Breast epithelium (tissue), 3 donors: ENCODE data around the gene GPR176.

ENCODE experiments used
- CTCF ChIP-seq, 3 donors: fragments of 450-650 bp; IDR thresholded peaks; one replicate each; pipeline ENCODE4 v1.5.1; 2016 to 2017; ENCODE audit warnings: antibody characterized with exemption in 3 of 3, mild to moderate bottlenecking in 3 of 3, moderate library complexity in 3 of 3
- POLR2A ChIP-seq: fragments of 450-650 bp; IDR thresholded peaks from one replicate; pipeline ENCODE4 v1.6.1; 2016; ENCODE audit warnings: antibody characterized with exemption, mild to moderate bottlenecking, moderate library complexity
- POLR2AphosphoS5 ChIP-seq, 3 donors: sonication (generic); formaldehyde crosslinking; IDR thresholded peaks; one replicate each; pipeline ENCODE4 v1.6.1; 2017; ENCODE audit warnings: antibody characterized with exemption in 3 of 3

DNA sequence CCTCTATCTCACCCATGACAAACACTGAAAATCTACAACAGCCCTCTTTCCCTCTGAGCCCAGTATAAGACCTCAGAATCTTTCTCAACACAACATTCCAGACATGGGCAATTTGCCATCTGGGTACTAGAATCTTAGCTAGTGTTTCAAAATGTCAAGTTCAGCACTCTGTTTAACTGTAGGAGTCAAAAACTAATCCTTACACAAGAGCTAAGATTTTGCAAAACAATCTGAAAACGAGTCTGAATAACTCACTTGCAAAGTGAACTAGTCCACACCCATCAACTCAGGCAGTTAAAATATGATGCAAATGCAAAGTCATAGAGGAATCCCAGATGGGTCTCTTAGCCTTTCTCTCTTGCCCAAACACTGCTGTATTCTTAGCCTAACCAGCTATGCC lies 67.8 kb downstream of the GPR176 start:
- TF ChIP-seq POLR2A (no peak), POLR2AphosphoS5 (IDR thresholded peaks at IDR 0.05) (no peak), CTCF (IDR thresholded peaks at IDR 0.05) (no peak)
